OCI-LY7 (cell line): ENCODE data around the gene DBI. TPM values are rescaled to one million over a fixed set of nuclear protein-coding genes. Genes with fewer than 3 reads are reported as not detected.

ENCODE experiments used
- BruUV-seq: library from RNA; stranded (reverse); fragments of 400-500 nt; replicated peaks from 2 replicates; lab custom pipeline; 2021; lab: Mats Ljungman, UMichigan
- CTCF ChIA-PET: fragments of 300-600 bp; sonication (Branson Sonifier 250); formaldehyde crosslinking; loops from one replicate; lab custom pipeline; 2022; ENCODE audit warnings: antibody characterized with exemption; ENCODE audit not compliant: unreplicated experiment; lab: Charles Lee
- POLR2A ChIA-PET: fragments of 300-600 bp; sonication (Branson Sonifier 250); formaldehyde crosslinking; loops from one replicate; lab custom pipeline; 2022; ENCODE audit warnings: antibody characterized with exemption; lab: Charles Lee
- DNase-seq: peaks from one replicate; pipeline ENCODE4 v3.0.0-alpha.2; 2015; ENCODE audit warnings: low spot score
- H2AFZ ChIP-seq: fragments of 200-600 bp; sonication (generic), shearing (Covaris generic); 2 replicates; pipeline ENCODE4 v1.6.1; 2014; ENCODE audit warnings: mild to moderate bottlenecking, antibody characterized with exemption, low read length, moderate library complexity
- H3K27ac ChIP-seq: fragments of 200-600 bp; sonication (generic); 2 replicates; pipeline ENCODE4 v1.5.1; 2014; ENCODE audit warnings: mixed run types, low read depth, mild to moderate bottlenecking, moderate library complexity, low read length, inconsistent platforms; ENCODE audit not compliant: poor library complexity, severe bottlenecking
- H3K36me3 ChIP-seq: fragments of 200-600 bp; sonication (generic); 2 replicates; pipeline ENCODE4 v1.6.1; 2014; ENCODE audit warnings: mild to moderate bottlenecking, antibody characterized with exemption, low read length, moderate library complexity, mixed read lengths; ENCODE audit not compliant: insufficient read depth
- H3K4me1 ChIP-seq: fragments of 200-600 bp; sonication (generic); 2 replicates; pipeline ENCODE4 v1.5.1; 2014; ENCODE audit warnings: mild to moderate bottlenecking, low read length; ENCODE audit not compliant: insufficient read depth, poor library complexity, severe bottlenecking
- H3K4me2 ChIP-seq: fragments of 200-600 bp; sonication (generic); 2 replicates; pipeline ENCODE4 v1.6.1; 2014; ENCODE audit warnings: mild to moderate bottlenecking, low read length
- H3K4me3 ChIP-seq: fragments of 200-600 bp; sonication (generic); 2 replicates; pipeline ENCODE4 v1.5.1; 2014; ENCODE audit warnings: mild to moderate bottlenecking, low read depth, low read length; ENCODE audit not compliant: poor library complexity, severe bottlenecking
- H3K79me2 ChIP-seq: fragments of 200-600 bp; sonication (generic); 2 replicates; pipeline ENCODE4 v1.6.1; 2016; ENCODE audit warnings: low read depth, mild to moderate bottlenecking, low read length, moderate library complexity, mixed read lengths; ENCODE audit not compliant: insufficient read depth
- H3K9me2 ChIP-seq: fragments of 200-600 bp; sonication (generic); 2 replicates; pipeline ENCODE4 v1.6.1; 2016; ENCODE audit warnings: mild to moderate bottlenecking, low read length, mixed read lengths; ENCODE audit not compliant: insufficient read depth
- H3K9me3 ChIP-seq: fragments of 200-600 bp; sonication (generic); 2 replicates; pipeline ENCODE4 v1.6.1; 2014; ENCODE audit warnings: mild to moderate bottlenecking, mixed run types, low read length, mixed read lengths
- H4K20me1 ChIP-seq: fragments of 200-600 bp; sonication (generic); 2 replicates; pipeline ENCODE4 v1.6.1; 2014; ENCODE audit warnings: mild to moderate bottlenecking, antibody characterized with exemption, low read length, moderate library complexity, mixed read lengths; ENCODE audit not compliant: insufficient read depth
- CTCF ChIP-seq: fragments of 200-600 bp; sonication (generic); conservative IDR thresholded peaks from 2 replicates; pipeline ENCODE4 v1.5.1; 2014; ENCODE audit warnings: mild to moderate bottlenecking, antibody characterized with exemption, low read length, moderate library complexity, mixed read lengths
- EZH2phosphoT487 ChIP-seq: fragments of 200-600 bp; sonication (generic); IDR thresholded peaks from 2 replicates; pipeline ENCODE4 v1.6.1; 2018; ENCODE audit warnings: low read depth, borderline replicate concordance, mild to moderate bottlenecking, mixed run types, antibody characterized with exemption, low read length, moderate library complexity, mixed read lengths
- intact Hi-C: fragments of 100-400 bp; cut with micrococcal nuclease; formaldehyde crosslinking; loops from one replicate; pipeline ENCODE4 v1.10.0; 2022; ENCODE audit not compliant: unreplicated experiment
- total RNA-seq, 2 experiments: library from RNA; depleted of rRNA in 1 of 2; stranded (reverse); fragments of >200 nt in 1 of 2; shearing (Covaris generic) in 1 of 2; gene quantifications; 2 replicates each; pipeline ENCODE4 v1.2.3, GENCODE V29; 2014 to 2022

Gene DBI
- total RNA-seq, 2 experiments from 2014 or later: 293 to 309 TPM

GRCh38 chr2:119326938-119327337 is 39.8 kb upstream of the DBI start:
- DNase-seq: peak; percentile 18
- no peak overlapping the region for H3K4me2 ChIP-seq
- POLR2A ChIA-PET: interaction anchor here (1.0 to 1.1 kb wide), 2 partner anchors 22 to 72 kb away, joined by 3 to 5 read pairs; no protein-coding TSS in a partner anchor
- no peaks in the 10 kb centered on the region for H3K4me1 ChIP-seq
- H2AFZ ChIP-seq: no peak overlapping the region
- no peaks in the 10 kb centered on the region for H3K9me2 ChIP-seq
- intact Hi-C loops: no loop called here
- no peak overlapping the region for H3K27ac ChIP-seq
- H3K79me2 ChIP-seq: no peaks in the 10 kb centered on the region
- H3K36me3 ChIP-seq: no peaks in the 10 kb centered on the region
- TF ChIP-seq CTCF (no peak), EZH2phosphoT487 (no peak)
- H4K20me1 ChIP-seq: no peaks in the 10 kb centered on the region
- CTCF ChIA-PET: no interaction called here
- no peaks in the 10 kb centered on the region for H3K9me3 ChIP-seq
- H3K4me3 ChIP-seq: no peak overlapping the region
- BruUV-seq: no TSS peak

DNA sequence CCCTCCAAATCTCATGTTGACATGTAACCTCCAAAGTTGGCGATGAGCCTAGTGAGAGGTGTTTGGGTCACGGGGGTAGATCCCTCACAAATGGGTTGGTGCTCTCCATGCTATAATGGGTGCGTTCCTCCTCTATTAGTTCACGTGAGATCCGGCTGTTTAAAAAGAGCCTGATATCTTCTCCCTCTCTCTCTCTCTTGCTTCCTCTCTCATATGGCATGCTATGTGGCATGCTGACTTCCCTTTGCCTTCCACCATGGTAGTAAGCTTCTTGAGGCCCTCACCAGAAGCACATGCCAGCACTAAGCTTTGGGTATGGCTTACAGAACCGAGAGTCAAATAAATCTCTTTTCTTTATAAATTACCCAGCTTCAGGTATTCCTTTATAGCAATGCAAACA is 39.3 kb upstream of the DBI start:
- no peak overlapping the region for H2AFZ ChIP-seq
- DNase-seq: no peak
- no peaks in the 10 kb centered on the region for H3K9me2 ChIP-seq
- CTCF ChIA-PET: no interaction called here
- BruUV-seq: no TSS peak
- H3K4me1 ChIP-seq: no peaks in the 10 kb centered on the region
- intact Hi-C loops: no loop called here
- H3K4me2 ChIP-seq: no peak overlapping the region
- H4K20me1 ChIP-seq: no peaks in the 10 kb centered on the region
- TF ChIP-seq CTCF (no peak), EZH2phosphoT487 (no peak)
- H3K36me3 ChIP-seq: no peaks in the 10 kb centered on the region
- H3K79me2 ChIP-seq: no peaks in the 10 kb centered on the region
- no peak overlapping the region for H3K4me3 ChIP-seq
- POLR2A ChIA-PET: interaction anchor here (0.7 to 1.1 kb wide), 5 partner anchors 9 to 72 kb away, joined by 3 to 5 read pairs (median 3); no protein-coding TSS in a partner anchor
- no peak overlapping the region for H3K27ac ChIP-seq
- H3K9me3 ChIP-seq: no peaks in the 10 kb centered on the region

DNA sequence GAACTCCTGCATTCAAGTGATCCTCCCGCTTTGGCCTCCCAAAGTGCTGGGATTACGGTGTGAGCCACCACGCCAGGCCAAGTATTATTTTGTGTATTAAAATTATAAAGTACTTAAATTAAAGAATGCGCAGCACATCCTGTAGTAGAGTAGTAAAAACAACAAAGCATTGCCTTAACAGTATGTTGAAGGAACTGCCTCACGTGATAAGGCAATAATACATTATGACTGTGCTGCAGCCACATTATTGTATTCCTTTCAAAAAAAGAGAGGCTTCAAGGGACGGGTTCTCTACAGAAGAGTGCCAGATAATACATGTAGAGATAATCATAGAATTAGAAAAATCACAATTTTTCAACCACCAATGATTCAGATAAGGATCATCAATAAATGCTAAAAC is 33.8 kb upstream of the DBI start:
- H3K79me2 ChIP-seq: no peaks in the 10 kb centered on the region
- H2AFZ ChIP-seq: no peak overlapping the region
- H3K9me3 ChIP-seq: no peaks in the 10 kb centered on the region
- TF ChIP-seq EZH2phosphoT487: no peak
- TF ChIP-seq CTCF: no peak
- ChIA-PET POLR2A (no interaction called here), CTCF (no interaction called here)
- intact Hi-C loops: no loop called here
- no TSS peak for BruUV-seq
- H3K4me1 ChIP-seq: peaks cover 16% of the 10 kb centered on the region
- no peaks in the 10 kb centered on the region for H3K9me2 ChIP-seq
- H4K20me1 ChIP-seq: no peaks in the 10 kb centered on the region
- no peak for DNase-seq
- H3K36me3 ChIP-seq: no peaks in the 10 kb centered on the region
- no peak overlapping the region for H3K4me3 ChIP-seq
- no peak overlapping the region for H3K4me2 ChIP-seq
- no peak overlapping the region for H3K27ac ChIP-seq
